ENCODE data around the gene KRTAP10-12. TPM values are rescaled to one million over a fixed set of nuclear protein-coding genes. Genes with fewer than 3 reads are reported as not detected.

Gene KRTAP10-12
- total and polyA plus RNA-seq, 4 donors, result not detected

DNA sequence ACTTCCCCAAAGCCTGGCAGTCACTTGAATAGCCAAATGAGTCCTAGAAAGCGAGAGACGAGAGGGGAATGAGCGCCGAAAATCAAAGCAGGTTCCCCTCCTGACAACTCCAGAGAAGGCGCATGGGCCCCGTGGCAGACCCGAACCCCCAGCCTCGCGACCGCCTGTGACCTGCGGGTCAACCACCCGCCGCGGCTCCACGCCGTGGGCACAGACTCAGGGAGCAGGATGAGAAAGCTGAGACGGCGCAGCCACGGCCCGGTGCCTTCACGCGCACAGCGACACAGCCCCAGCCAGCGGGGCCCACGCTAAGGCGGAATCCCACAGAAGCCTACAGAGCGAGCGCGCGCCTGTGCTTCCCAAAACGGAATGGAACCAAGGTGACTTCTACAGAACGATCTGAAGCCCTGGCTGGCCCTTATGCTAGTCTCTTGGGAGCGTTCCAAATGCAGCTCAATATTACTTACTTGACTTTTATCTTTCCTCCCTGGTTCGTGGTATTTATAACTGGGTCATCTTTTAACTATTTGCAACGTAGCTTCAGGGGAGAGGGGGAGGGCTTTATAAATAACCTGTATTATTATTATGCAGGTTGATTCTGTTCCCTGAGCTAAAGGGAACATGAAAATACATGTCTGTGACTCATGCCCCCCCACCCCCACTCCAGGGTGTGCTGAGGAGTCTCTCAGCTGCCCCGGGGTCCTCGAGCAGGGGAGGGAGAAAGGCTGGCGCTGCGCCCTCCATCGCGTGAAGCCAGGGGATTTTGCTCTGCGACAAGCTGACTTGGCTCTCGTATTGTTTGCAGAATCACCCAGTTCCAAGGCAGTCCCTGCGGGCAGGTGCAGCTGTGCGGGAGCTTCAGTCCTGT lies 12.7 kb downstream of the KRTAP10-12 start:
- no peaks in the 10 kb centered on the region for H3K36me3 ChIP-seq (ENCODE audit: control insufficient read depth in 4 of 4, insufficient read depth in 4 of 4, low read length in 4 of 4)
- DNase-seq (peak in 1 of 3 donors; percentile 12), ATAC-seq (ENCODE audit: insufficient read depth, low FRiP score) (no peak)
- peaks cover 0 to 30% (median 8%) of the 10 kb centered on the region in 5 donors for H3K4me1 ChIP-seq (ENCODE audit: control insufficient read depth in 5 of 5, insufficient read depth in 5 of 5, low read length in 5 of 5)
- TF ChIP-seq, protein P1, sequence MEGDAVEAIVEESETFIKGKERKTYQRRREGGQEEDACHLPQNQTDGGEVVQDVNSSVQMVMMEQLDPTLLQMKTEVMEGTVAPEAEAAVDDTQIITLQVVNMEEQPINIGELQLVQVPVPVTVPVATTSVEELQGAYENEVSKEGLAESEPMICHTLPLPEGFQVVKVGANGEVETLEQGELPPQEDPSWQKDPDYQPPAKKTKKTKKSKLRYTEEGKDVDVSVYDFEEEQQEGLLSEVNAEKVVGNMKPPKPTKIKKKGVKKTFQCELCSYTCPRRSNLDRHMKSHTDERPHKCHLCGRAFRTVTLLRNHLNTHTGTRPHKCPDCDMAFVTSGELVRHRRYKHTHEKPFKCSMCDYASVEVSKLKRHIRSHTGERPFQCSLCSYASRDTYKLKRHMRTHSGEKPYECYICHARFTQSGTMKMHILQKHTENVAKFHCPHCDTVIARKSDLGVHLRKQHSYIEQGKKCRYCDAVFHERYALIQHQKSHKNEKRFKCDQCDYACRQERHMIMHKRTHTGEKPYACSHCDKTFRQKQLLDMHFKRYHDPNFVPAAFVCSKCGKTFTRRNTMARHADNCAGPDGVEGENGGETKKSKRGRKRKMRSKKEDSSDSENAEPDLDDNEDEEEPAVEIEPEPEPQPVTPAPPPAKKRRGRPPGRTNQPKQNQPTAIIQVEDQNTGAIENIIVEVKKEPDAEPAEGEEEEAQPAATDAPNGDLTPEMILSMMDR (IDR thresholded peaks at IDR 0.05; ENCODE audit: control extremely low read depth, extremely low read depth), result no peak
- no peak overlapping the region for H3K9ac ChIP-seq (ENCODE audit: insufficient read depth in 1 of 2, low read length in 2 of 2)
- 6% methylated on average over 38 to 45 of the region's 45 CpGs for WGBS, 2 donors
- H3K27me3 ChIP-seq (ENCODE audit: control insufficient read depth in 3 of 3, insufficient read depth in 3 of 3, low read length in 2 of 3), result peaks cover 35 to 87% (median 64%) of the 10 kb centered on the region in 3 donors
- peaks cover 0 to 15% (median 0%) of the 10 kb centered on the region in 4 donors for H3K9me3 ChIP-seq (ENCODE audit: control insufficient read depth in 4 of 4, insufficient read depth in 3 of 4, low read length in 3 of 4)
- no peak overlapping the region for H3K4me3 ChIP-seq
- no peak overlapping the region for H3K27ac ChIP-seq (ENCODE audit: low read depth in 1 of 2, low read length in 1 of 2)

DNA sequence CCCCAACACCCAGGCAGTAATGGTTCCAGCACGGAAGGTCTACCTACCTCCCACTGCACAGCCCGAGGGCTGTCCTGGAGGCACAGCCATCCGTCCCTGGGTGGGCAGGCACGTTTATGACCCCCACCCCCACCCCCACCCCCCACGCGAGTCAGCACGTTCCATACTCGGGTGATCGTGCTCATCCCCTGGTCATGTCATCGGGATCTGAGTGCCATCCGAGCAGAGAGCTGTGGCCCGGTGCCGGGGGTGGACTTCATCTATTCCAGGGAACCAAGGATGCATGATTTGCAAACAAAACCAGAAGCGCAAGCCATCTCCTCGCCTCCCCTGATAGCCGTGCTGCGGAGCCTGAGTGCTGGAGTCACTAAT lies 13.3 kb downstream of the KRTAP10-12 start:
- ATAC-seq (ENCODE audit: insufficient read depth, low FRiP score), result no peak
- H3K9ac ChIP-seq (ENCODE audit: insufficient read depth in 1 of 2, low read length in 2 of 2), result no peak overlapping the region
- H3K27me3 ChIP-seq (ENCODE audit: control insufficient read depth in 3 of 3, insufficient read depth in 3 of 3, low read length in 2 of 3), result peaks cover 33 to 92% (median 71%) of the 10 kb centered on the region in 3 donors
- peaks cover 0 to 30% (median 8%) of the 10 kb centered on the region in 5 donors for H3K4me1 ChIP-seq (ENCODE audit: control insufficient read depth in 5 of 5, insufficient read depth in 5 of 5, low read length in 5 of 5)
- DNase-seq, result no peak
- H3K27ac ChIP-seq (ENCODE audit: low read depth in 1 of 2, low read length in 1 of 2), result no peak overlapping the region
- H3K9me3 ChIP-seq (ENCODE audit: control insufficient read depth in 4 of 4, insufficient read depth in 3 of 4, low read length in 3 of 4), result peaks cover 0 to 13% (median 0%) of the 10 kb centered on the region in 4 donors
- no peaks in the 10 kb centered on the region for H3K36me3 ChIP-seq (ENCODE audit: control insufficient read depth in 4 of 4, insufficient read depth in 4 of 4, low read length in 4 of 4)
- H3K4me3 ChIP-seq, result no peak overlapping the region
- 6 to 7% methylated on average over 17 of the region's 17 CpGs for WGBS, 2 donors
- TF ChIP-seq, protein P1 (IDR thresholded peaks at IDR 0.05; ENCODE audit: control extremely low read depth, extremely low read depth), result no peak

DNA sequence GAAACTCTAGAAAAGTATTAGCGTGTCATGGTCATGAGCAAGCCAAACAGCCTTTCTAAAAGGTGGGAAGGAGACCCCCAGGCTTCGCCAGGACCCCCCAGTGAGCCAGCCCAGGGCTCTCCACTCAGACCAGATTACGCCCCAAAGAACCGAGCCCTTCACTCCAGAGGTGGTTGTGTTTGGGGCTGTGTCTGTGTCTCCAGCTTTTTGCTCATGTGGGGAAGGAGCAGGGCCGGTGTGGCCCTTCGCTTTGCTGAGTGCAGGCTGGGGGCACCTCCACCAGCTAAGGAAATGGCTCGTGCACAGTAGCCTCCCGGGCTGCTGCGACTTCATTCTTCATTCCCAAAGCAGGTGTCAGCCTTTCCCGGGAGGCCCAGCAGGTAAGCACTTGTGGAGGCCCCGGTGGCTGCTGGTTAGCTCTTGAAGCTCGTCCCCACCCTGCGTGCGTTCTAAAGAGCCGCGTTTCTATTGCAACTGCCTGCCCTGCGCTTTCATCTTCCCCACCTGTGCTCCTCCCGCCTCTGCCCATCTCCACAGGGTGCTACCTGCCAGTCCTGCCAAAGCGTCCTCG lies 13.9 kb downstream of the KRTAP10-12 start:
- peaks cover 0 to 30% (median 8%) of the 10 kb centered on the region in 5 donors for H3K4me1 ChIP-seq (ENCODE audit: control insufficient read depth in 5 of 5, insufficient read depth in 5 of 5, low read length in 5 of 5)
- no peak for ATAC-seq (ENCODE audit: insufficient read depth, low FRiP score)
- H3K27me3 ChIP-seq (ENCODE audit: control insufficient read depth in 3 of 3, insufficient read depth in 3 of 3, low read length in 2 of 3), result peaks cover 33 to 94% (median 72%) of the 10 kb centered on the region in 3 donors
- no peak overlapping the region for H3K9ac ChIP-seq (ENCODE audit: insufficient read depth in 1 of 2, low read length in 2 of 2)
- peak in 2 of 3 donors; percentile 64 to 66 for DNase-seq
- no peak overlapping the region for H3K27ac ChIP-seq (ENCODE audit: low read depth in 1 of 2, low read length in 1 of 2)
- TF ChIP-seq, protein P1 (IDR thresholded peaks at IDR 0.05; ENCODE audit: control extremely low read depth, extremely low read depth), result no peak
- H3K9me3 ChIP-seq (ENCODE audit: control insufficient read depth in 4 of 4, insufficient read depth in 3 of 4, low read length in 3 of 4), result peaks cover 0 to 15% (median 0%) of the 10 kb centered on the region in 4 donors
- 3 to 6% methylated on average over 20 of the region's 20 CpGs for WGBS, 2 donors
- H3K4me3 ChIP-seq, result no peak overlapping the region
- no peaks in the 10 kb centered on the region for H3K36me3 ChIP-seq (ENCODE audit: control insufficient read depth in 4 of 4, insufficient read depth in 4 of 4, low read length in 4 of 4)

Data from lung (tissue), 12 donors.